Measurements from ENCODE around the gene GRIFIN. TPM values are rescaled to one million over a fixed set of nuclear protein-coding genes. Genes with fewer than 3 reads are reported as not detected.

Gene GRIFIN
- total RNA-seq, 4 donors from 2014 or later = not detected

DNA sequence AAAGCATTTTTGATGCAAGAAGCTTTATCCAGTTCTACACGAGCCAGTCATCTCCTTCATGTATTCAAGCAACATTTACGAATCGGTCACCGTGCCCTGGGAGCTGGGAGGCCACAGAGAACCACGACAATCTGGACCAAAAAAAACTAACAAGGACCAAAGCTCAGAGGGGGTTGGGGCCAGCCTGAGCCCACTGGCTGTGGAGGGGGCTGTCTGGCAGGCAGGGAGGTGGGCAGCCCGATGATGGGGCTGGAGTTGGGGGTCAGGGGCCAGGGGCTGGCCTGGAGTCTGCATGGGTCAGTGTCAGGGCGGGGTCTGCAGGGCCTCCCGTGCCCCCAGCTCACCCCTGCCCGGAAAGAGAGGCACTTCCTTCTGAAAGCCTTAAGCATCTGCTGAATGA, 12.5 kb upstream of the GRIFIN start:
- TF ChIP-seq CTCF (IDR thresholded peaks at IDR 0.05; ENCODE audit: low read depth) = no peak

GRCh38 chr7:2488272-2488645, 12.1 kb upstream of the GRIFIN start:
- TF ChIP-seq CTCF (IDR thresholded peaks at IDR 0.05; ENCODE audit: low read depth) = no peak

GRCh38 chr7:2487586-2488271, 11.5 kb upstream of the GRIFIN start:
- TF ChIP-seq CTCF (IDR thresholded peaks at IDR 0.05; ENCODE audit: low read depth) = no peak

- TF ChIP-seq CTCF (IDR thresholded peaks at IDR 0.05; ENCODE audit: low read depth) = no peak
Observed at GRCh38 chr7:2484868-2485267, 8.7 kb upstream of the GRIFIN start.

DNA sequence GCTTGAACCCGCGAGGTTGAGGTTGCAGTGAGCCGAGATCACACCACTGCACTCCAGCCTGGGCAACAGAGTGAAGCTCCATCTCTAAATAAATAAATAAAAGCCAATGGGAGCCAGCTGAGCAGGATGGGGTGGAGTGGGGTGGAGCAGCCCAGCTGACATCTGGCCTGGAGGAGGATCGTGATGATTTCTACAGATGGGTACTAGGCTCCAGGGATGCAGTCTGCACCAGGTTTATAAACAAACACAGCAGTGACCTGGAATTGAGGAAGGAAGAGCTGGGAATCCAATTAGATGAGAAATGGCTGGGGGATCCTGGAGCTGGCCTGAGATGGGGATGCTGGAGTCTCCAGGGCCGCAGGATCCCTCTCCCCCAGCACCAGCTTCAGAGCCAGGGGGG, 7.3 kb upstream of the GRIFIN start:
- TF ChIP-seq CTCF (IDR thresholded peaks at IDR 0.05; ENCODE audit: low read depth) = no peak

- no peak for TF ChIP-seq CTCF (IDR thresholded peaks at IDR 0.05; ENCODE audit: low read depth)
Observed at GRCh38 chr7:2482725-2483451, 6.7 kb upstream of the GRIFIN start.

DNA sequence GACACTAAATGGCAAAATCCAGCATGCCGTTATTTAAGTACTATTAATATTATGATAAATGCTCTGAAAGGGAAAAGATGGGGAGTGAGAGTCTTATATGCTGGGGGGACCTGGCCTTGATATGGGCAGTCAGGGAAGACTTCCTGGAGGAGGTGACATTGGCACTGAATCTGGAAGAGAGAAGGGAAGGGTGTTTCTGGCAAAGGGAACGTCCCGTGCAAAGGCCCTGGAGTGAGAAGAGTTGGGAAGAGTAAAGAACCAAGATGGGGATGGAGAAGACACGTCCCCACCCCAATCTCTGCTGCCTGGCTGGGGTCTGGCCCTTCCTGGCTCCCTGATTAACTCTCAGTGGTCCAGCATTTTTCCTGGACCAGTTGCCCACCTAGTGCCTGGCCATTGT, 5.0 kb upstream of the GRIFIN start:
- no peak for TF ChIP-seq CTCF (IDR thresholded peaks at IDR 0.05; ENCODE audit: low read depth)
